ENCODE measurements around the gene SCARF2.
"Not testable (repeated sequence)": the region's sequence is repeated elsewhere in the genome, so short reads cannot be mapped to it uniquely, and the experiment has no call there.

SCARF2 gene

DNA sequence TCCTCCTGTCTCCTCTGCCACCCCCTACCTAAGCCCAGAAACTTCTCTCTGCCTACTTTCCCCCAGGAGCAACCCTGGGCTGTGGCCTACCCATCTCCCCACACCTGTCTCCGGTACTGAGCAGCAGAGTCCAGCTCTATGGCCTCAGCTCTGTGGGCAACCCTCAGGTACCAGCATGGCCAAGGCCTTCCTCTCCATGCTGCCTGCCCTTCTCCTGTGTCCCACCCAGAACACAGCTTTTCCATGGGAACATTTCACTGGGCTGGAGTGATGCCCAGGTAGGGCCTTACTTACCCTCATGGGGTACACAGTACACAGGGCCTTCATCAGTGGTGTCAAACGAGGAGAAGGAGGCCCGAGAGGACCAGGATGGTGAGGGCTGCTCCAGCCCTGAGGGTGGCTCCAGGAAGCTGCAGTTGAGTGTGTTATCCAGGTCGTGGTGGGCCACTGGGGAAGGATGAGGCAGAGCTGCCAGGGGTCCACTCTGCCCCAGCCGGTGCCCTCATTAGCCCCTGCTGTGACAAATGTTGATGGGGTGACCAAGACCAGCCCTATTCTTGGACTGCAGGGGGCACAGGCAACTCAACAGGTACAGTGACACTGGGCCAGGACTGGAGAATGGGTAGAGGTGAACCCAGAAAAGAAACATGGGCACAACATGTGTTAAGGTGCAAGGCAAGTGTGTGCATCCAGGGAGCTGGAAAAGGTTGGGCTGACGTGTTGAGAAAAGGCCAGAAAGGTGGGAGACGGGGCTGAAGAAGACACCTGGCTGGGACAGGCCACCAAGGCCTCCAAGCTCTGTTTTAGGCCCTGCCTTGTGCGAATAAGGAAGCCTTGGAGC, 10.3 kb downstream of the SCARF2 start:
- no peak for FAIRE-seq

DNA sequence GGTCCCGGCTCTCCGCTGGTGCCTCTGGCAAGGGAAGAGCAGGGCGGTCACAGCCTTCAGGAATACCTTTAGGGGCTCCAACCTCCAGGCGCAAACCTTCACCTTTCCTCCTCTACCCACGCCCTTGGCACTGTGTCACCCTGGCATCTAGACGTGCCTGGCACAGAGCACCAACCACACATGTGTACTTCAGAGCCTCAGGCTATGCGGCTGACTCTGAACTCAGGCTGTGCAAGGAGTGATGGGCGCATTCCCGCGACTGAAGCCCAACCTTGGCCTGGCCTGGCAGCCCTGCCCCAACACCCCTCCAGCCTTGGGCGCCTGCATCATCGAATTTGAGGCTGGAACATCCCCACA, 11.4 kb downstream of the SCARF2 start:
- no peak for FAIRE-seq

DNA sequence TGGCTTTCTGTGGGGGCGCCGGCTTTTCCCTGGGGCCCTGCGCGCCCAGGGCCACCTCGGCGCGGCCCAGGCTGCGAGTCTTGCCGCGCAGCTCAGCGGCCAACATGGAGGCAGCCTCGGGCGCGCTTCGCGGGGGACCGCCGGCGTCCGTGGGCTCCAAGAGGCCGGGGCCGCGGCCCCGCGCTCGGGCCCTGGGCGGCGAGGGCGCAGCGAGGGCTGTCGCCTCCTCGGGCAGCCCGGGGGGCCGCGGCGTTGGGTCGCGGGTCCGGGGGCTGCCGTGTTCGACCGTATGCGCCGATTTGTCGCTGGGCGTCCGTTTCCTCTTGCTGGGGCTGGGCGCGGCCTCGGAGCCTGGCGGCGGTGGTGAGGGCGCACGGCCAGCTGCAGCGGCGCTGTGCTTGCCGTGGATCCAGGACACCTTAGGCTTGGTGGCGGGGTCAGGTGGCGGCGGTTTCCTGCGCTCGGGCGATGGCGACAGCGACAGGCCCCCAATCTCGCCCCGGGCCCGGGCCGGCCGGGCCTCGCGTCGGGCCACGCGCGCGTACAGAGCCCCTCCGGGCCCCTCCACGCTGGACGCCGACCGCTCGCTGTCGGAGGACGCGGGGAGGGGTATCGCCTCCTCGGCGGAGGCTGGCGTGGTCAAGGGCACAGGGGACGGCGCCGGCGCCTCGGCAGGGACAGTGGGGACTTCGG, 11.9 kb downstream of the SCARF2 start:
- FAIRE-seq, result no peak

DNA sequence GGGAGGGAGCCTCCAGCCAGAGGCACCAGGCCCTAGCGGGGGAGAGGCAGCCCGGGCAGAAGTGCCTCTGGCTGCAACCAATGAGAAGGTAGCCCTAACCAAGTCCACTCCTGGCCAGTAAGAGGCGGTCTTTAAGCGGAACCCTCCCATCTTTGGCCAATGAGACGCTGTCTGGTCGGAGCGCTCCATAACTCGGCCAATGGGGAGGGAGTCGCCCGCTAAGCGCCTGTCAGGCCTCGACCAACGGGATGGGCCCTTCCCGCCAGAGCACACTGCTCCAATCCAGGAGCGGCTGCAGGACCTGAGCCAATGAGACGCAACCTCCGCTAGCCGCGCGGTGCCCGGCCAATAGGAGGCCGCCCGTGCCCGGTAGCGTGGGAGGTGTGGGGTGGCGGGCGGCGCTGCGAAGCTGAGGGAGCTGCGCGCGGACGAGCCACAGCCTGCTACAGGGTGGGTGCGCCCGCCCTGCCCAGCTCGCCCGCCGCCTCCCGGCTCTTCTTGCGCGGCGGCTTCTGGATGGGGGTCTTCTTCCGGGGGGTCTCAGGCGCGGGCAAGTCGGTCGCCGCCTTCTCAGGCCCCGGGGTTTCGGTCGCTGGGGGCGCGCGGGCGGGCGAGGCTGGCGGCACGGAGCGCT, 12.6 kb downstream of the SCARF2 start:
- FAIRE-seq, result no peak

DNA sequence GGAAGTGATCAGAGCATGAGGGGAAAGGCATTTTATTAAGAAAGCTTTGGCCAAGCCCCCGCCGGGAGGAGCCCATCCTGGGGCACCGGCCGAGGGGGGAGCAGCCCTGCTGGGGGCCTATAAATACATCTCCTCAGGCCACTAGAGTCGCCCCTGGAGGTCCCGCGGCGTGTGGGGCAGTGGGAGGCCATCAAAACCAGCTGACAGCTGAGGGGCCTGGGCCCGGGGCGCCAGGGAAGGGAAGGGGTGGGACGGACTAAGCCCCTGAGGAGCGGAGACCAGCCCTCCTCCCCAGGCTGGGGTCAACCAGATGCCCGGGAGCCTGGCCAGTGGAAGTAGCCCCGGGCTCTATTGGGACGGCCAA, 13.1 kb downstream of the SCARF2 start:
- FAIRE-seq, result no peak

DNA sequence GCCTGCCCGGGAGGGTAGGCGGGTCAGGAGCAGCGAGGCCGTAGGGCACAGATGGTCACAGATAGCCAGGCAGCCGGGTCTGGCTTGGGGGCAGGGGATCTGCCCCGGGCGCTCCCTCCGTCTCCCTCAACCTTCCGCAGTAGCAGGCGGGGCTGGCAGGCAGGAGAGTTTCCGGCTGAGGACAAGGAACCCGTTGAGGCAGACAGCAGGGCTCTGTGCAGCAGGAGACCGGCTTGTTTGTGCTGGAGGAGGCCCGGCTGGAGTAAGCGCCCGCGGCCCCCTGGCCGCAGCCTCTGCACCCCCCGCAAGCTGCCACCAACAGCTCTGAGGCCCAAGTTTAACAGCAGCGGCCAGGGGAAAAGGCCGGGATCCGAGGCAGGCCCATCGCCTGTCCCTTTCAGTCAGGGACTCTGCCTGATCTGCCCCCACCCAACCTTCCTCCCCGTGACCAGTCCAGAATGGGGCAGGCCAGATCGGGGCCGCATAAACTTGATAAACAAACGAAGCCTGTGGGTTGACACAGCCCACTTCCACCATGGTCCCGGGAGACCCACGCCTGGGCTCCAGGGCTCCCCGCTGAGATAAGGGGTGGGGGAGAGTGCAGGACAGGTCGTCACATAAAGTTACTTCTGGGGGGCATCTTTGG, 13.6 kb downstream of the SCARF2 start:
- FAIRE-seq, result no peak

DNA sequence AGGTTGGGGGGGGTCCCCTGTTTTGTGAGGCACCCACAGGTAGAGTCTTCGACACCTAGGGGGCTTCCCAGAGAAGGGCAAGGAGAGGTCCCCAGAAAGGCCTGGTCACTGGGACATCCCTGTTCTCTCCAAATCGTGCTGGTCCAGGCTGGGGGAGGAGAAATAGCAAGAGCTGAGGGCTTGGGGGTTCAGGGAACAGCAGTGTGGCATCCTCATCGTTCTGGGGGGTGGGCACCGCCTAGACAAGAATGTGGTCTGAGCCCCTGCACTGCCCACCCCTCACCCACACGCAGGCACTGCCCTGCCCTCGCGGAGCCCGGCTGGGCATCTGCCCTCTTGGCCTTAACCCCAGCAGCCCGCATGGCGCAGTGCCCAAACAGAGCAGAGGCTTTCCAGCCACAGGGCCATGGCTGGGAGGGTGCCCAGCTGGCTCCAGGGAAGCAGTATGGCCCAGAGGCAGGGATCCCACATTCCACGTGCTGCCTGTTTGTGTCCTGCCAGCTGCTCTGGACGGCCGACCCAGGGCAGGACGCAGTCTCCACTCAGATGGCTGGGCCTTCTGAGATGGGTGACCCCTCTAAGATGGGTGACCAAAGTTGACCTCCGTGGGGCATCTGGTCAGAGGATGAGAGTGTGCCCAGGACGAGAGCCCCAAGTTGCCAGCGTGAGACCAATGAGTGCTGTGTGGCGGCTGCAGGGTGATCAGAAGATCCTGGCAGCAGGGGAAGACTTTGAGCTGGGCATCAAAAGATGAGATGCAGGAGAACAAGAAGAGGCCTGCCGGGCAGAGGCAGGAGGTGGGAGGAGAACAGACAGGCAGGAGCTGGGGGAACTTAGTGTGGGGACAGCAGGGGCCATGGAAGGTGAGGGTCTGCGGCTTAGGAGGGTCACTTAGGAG, 14.4 kb downstream of the SCARF2 start:
- FAIRE-seq, result no peak

DNA sequence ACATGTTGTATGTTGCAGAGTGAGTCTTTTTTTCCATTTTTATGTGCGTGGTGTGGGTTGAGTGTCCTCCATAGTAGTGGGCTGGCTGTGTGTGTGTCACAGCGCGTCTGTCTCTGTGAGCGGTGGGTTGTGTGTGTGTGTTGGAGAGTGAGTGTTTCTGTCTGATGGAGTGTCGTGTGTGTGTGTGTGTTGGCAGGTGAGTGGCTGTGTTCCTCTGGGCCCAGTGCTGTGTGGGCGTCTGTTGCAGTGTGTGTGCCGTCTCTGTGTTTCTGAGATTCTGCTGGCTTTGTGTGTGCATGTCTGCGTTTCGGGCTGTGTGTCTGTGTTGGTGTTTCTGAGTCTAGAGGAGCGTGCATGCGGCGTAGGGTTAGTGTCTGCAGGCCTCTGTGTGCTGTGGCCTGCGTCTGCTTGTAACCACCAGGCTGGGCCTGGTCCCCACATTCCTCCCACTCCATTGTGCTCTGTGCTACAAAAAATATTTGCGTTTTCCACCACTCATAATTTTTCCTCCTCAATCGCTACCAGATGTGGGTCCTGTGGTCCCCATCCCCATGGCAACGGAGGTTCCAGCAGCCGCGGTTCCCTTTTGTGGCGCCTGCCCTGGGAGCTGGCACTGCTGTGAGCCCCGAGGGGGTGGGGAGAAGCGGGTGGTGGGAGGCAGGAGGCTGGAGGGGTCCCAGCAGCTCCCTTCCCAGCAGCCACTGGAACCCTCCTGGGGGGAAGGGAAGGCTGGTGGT, 15.2 kb downstream of the SCARF2 start:
- no peak for FAIRE-seq

DNA sequence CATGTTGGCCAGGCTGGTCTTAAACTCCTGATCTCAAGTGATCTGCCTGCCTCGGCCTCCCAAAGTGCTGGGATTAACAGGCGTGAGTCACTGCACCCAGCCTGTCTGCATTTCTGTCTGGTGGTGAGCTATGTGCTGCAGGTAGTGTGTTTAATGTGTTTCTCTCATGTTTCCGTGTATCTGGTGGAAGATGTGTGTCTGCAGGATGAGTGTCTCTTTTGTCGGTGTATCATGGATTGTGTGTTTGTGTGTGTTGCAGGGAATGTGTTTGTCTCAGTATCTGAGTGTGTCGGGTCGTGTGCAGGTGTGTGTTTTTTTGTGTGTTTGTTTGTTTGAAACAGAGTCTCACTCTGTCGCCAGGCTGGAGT, 16.1 kb downstream of the SCARF2 start:
- FAIRE-seq, result no peak

DNA sequence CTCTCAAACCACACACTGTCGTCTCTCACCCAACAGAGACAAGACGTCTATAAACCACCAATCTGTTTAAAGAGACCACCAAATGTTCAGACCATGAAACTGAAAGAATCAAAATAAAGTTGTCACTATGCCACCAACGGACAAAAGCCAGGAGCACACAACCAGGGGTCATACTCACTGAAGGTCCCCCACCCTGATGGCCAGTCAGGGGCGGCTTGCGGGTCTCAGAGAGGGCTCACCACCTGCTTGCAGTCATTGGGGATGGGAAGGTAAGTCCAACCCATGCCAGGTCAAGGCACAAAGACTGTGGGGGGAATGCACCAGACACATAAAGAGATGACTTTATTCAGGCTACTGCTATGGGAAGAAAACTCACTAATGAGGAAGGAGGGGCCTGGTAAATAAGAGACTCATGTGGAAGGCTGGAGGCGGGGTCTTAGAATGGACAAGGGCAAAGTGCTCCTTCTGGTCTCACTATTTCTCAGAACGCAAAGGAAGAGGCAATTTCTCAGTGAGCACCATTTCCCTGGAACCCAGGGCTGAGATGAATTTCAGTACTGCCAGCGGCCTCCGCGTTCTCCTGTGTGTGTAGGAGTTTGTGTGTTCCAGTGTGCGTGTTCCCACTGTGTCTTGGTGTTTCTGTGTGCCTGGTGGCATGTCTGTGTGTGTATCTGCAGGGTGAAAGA, 17.3 kb downstream of the SCARF2 start:
- FAIRE-seq, result no peak

DNA sequence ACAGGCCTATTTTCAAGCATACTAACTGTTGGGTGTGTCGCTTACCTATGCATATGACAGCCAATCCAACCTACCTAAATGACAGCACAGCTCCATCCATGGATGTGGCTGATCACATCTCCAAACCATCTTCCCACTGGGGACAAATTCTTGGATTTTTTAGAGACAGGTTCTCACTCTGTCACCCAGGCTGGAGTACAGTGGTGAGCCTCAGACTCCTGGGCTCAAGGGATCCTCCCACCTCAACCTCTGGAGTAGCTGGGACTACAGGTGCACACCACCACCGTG, 18.0 kb downstream of the SCARF2 start:
- no peak for FAIRE-seq

DNA sequence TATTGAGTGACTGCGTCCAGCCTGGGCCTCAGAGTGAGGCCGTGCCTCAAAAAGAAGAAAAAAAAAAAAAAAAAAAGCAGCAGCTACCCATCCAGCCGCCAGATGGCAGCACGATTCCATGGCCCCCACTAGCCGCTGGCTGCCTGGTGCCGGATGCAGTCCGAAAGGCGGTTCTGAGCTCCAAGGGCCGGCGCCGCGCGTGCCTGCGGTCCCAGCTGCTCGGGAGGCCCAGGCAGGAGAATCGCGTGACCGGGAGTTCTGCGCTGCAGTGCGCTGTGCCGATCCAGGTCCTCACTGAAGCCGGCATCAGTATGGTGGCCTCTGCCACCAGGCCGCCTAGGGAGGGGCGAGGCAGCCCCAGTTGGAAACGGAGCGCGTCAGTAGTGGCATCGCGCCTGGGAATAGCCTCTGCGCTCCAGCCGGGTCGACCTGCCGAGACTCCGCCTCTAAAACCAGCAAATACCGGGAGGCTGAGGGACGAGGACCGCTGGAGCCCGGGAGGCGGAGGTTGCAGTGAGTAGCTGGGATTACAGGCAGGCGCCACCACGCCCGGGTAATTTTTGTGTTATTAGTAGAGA, 19.3 kb downstream of the SCARF2 start:
- FAIRE-seq, result no peak

DNA sequence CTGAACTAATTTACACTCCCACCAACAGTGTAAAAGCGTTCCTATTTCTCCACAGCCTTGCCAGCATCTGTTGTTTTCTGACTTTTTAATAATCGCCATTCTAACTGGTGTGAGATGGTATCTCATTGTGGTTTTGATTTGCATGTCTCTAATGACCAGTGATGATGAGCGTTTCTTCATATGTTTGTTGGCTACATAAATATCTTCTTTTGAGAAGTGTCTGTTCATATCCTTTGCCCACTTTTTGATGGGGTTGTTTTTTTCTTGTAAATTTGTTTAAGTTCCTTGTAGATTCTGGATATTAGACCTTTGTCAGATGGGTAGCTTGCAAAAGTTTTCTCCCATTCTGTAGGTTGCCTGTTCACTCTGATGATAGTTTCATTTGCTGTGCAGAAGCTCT, 21.9 kb downstream of the SCARF2 start:
- FAIRE-seq, result not testable (repeated sequence)

DNA sequence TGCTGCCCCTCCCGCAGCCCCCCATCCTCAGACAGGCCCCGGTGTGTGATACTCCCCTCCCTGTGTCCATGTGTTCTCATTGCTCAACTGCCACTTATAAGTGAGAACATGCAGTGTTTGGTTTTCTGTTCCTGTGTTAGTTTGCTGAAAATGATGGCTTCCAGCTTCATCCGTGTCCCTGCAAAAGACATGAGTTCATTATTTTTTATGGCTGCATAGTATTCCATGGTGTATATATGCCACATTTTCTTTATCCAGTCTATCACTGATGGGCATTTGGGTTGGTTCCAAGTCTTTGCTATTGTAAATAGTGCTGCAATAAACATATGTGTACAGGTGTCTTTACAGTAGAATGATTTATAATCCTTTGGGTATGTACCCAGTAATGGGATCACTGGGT, 22.4 kb downstream of the SCARF2 start:
- not testable (repeated sequence) for FAIRE-seq

DNA sequence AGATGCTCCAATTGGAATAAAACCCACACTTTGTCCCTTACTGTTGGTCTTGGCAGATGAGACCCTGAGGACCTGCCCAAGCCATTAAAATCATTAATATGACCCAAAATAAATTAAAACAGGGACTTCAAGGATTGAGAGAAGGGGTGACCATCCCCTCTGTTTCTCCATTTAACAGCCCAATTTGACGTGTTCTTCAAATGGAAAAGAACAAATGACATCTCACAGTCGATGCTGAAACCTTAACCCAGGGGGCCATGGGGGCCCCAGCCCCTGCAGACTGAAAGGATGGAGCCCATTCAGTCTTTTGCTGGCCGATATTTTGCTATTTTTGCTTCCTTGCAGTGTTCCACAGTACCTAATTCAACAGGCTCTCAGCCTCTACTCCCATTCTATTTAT, 23.2 kb downstream of the SCARF2 start:
- no peak for FAIRE-seq

DNA sequence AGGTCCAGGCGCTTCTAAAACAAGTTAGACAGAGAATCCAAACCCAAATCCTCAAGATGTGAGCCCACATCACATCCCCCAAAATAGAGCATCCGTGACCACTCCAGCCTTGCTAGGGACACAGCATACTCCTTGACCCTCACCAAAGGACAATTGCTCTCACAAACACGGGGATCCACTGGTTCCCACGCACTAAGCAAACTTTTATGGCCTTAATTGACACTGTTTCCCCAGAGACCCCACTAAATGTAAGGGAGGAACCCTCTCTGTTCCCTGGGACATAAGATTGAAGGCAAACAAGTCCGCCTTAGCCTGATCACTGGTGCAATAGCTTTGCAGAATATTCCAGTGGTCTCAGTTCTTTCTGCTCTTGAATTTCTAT, 23.6 kb downstream of the SCARF2 start:
- FAIRE-seq, result no peak

DNA sequence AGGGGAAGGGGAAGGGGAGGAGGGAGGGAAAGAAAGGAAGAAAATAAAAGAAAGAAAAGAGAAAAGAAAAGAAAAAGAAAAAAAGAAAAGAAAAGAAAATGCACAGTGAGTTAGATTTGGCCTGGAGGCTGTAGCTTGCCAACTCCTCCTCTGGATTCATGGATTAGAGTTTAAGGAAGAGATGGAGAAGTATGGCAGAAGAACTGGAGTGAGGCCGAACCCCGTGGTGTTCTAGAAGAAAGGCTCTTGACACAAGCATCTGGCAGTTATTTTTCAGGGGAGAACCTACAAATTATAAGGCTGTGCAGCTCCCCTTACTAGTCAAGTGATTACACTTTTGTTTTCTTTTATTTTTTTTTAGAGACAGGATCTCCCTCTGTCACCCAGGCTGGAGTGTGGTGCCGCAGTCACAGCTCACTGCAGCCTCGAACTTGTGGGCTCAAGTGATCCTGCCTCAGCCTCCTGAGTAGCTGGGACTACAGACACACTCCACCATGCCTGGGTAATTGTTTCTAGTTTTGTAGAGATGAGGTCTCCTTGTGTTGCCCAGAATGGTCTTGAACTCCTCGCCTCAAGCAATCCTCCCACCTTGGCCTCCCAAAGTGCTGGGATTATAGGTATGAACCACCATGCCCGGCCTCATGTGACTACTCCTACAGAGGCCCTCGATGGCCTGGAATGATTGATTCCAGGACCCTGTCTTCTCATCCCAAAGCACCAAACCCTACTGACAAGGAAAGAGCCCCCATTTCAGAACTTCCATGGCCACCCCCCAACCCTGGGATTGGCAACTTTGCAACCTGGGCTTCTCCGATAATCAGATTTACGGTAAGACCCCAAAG, 24.2 kb downstream of the SCARF2 start:
- FAIRE-seq, result no peak

DNA sequence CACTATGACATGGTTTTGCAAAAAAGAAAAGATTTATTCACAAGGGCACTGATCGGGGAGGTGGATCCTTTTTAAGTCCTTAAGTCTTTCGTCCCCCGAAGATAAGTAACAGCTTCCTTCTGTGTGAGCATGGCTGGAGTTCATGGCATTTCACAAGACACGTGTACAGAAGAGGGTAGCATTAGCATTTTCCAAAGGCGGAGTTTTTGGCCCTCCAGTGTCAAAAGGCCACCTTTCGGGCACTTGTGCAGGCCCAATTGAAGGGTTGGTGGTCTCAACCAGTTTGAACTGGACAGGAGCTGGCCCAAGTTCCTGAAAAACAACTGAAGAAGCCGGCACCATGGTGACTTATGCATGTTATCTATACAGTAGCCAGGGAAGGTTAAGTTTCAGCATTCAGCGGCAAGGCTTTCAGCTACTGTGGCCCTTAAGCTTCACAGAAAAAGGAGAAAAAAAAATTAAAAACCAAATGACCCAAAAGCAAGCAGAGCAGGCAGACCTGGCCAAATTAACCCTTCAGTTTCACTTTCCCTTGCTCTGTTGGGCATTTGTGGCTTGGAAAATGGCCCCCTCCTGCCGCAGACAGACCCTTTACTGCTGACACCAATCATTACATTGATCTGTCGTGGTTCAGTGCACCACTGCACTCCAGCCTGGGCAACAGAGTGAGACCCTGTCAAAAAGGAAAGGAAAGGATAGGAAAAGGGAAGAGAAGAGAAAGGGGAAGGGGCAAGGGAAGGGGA, 25.0 kb downstream of the SCARF2 start:
- FAIRE-seq, result no peak

DNA sequence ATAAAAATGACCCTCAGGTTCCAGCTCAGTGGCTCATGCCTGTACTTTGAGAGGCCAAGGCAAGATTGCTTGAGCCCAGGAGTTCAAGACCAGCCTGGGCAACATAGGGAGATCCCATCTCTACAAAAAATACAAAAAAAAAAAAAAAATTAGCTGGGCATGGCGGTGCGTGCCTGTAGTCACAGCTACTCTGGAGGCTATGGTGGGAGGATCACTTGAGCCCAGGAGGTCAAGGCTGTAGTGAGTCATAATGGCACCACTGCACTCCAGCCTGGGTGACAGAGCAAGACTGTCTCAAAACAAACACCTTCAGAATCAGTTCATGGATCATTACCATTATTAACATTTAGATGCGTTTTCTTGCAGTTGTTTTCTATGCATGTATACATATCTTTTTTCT, 28.2 kb downstream of the SCARF2 start:
- not testable (repeated sequence) for FAIRE-seq

DNA sequence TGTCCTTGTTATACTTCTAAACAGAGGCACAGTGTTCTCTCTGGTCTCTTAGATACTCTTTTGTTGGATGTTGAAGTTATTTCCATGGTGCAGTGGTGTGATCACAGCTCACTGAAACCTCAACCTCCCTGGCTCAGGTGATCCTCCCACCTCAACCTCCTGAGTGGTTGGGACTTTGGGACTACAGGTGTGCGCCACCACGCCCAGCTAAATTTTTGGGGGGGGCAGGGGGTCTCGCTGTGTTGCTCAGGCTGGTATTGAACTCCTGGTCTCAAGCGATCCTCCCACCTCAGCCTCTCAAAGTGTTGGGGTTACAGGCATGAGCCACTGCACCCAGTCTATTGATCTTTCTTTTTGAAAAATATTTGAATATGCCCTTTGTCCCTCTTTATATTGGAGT, 28.7 kb downstream of the SCARF2 start:
- no peak for FAIRE-seq
